BLaER1 treated with 17β-estradiol and CSF1 and Interleukin-3, amounts not matched to agents 10 nM and 100 nM (cell line): ENCODE data around the gene GTPBP3.
"Not testable (repeated sequence)": the region's sequence is repeated elsewhere in the genome, so short reads cannot be mapped to it uniquely, and the experiment has no call there.

Experiments used
- H3K27ac ChIP-seq, 11 experiments: shearing (Covaris generic); formaldehyde crosslinking; 2 replicates each; pipeline ENCODE4 v1.8.1; 2022
- H3K27me3 ChIP-seq, 11 experiments: shearing (Covaris generic); formaldehyde crosslinking; 2 replicates each; pipeline ENCODE4 v1.8.1; 2022
- H3K36me3 ChIP-seq, 11 experiments: shearing (Covaris generic); formaldehyde crosslinking; 2 replicates each; pipeline ENCODE4 v1.8.1; 2022
- H3K4me1 ChIP-seq, 10 experiments: shearing (Covaris generic); formaldehyde crosslinking; 2 replicates each; pipeline ENCODE4 v1.8.1; 2022
- H3K4me2 ChIP-seq, 11 experiments: shearing (Covaris generic); formaldehyde crosslinking; 2 replicates each; pipeline ENCODE4 v1.8.1; 2022
- H3K4me3 ChIP-seq, 10 experiments: shearing (Covaris generic); formaldehyde crosslinking; 2 replicates each; pipeline ENCODE4 v1.8.1; 2022
- H3K9ac ChIP-seq, 11 experiments: shearing (Covaris generic); formaldehyde crosslinking; 2 replicates each; pipeline ENCODE4 v1.8.1; 2022
- H3K9me3 ChIP-seq, 11 experiments: shearing (Covaris generic); formaldehyde crosslinking; replicated peaks in 1 of 11; 2 replicates each; pipeline ENCODE4 v1.8.1; 2022
- H4K20me1 ChIP-seq, 11 experiments: shearing (Covaris generic); formaldehyde crosslinking; 2 replicates each; pipeline ENCODE4 v1.8.1; 2022
- Cebpa-rat ChIP-seq, 11 experiments: shearing (Covaris generic); IDR thresholded peaks; 2 replicates each; pipeline ENCODE4 v1.8.1; 2022

GTPBP3 gene

DNA sequence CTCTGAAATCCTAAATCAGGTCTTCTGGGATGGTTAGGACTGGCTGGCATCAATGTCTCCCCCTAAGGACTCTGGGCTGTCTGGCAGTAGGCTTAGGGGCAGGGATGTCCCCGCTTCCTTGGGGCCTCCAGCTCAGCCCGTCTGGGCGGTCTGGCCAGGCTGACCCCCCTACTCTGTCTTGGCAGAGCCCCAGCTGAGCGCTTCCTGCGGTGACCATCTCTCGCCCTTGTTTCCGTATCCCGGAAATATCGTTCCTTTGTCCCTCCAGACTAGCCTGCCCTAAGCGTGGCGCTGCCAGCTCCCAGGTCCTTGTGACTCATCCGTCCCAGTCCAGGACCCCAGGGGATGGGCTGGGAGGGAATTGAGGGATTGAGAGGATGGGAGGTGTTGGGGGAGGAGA, 11.3 kb downstream of the GTPBP3 start:
- peak overlapping the region in 10 of 11 experiments; percentile 52 to 81 (median 70); a peak in 20 of 22 replicates for H3K27ac ChIP-seq
- peak overlapping the region in 10 of 11 experiments; percentile 8 to 65 (median 58); a peak in 14 of 22 replicates for H3K9ac ChIP-seq
- peaks cover 0 to 7% (median 0%) of the 10 kb centered on the region in 11 experiments; a peak in 5 of 22 replicates for H3K36me3 ChIP-seq
- no peaks in the 10 kb centered on the region for H3K9me3 ChIP-seq
- peak overlapping the region in 3 of 10 experiments; percentile 2 to 16 (median 8); a peak in 1 of 20 replicates for H3K4me3 ChIP-seq
- no peaks in the 10 kb centered on the region for H3K27me3 ChIP-seq
- TF ChIP-seq Cebpa-rat (IDR thresholded peaks at IDR 0.05), result no peak
- no peaks in the 10 kb centered on the region for H4K20me1 ChIP-seq
- peaks cover 66 to 89% (median 81%) of the 10 kb centered on the region in 10 experiments for H3K4me1 ChIP-seq
- H3K4me2 ChIP-seq, result peak overlapping the region; percentile 62 to 88 (median 82)

DNA sequence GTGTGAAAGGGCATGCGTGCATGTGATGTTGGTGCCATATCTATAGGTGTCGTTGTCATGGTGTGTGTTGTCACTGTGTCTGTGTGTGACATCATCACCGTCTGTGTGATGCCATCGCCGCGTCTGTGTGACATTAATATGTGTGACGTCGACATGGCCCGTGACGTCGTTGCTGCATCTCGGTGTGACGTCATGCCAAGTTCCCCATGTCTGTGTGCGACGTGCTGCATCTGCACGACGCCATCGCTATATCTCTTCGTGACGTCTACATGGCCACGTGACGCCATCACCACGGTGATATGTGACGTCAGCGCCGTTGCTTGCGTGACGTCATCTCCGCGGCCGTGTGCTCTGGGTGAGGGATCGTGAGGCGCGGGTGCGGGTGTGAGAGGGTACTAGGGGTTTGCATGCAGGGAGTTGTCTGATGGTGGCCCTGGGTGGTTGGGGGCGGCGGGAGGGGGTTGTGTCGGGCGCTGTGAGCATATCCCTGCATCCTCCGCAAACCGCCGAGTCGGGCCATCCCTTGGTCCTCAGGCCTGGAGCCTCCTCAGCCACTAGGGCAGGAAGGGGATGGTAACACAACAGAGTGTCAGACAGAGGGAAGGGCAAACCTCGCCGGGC, 14.6 kb downstream of the GTPBP3 start:
- peak overlapping the region in 3 of 11 experiments; percentile 30 to 48 (median 45); a peak in 2 of 22 replicates for H3K9ac ChIP-seq
- no peak overlapping the region for H3K4me3 ChIP-seq
- TF ChIP-seq Cebpa-rat (IDR thresholded peaks at IDR 0.05), result no peak
- H3K4me1 ChIP-seq, result peaks cover 62 to 79% (median 70%) of the 10 kb centered on the region in 10 experiments
- peak overlapping the region; percentile 59 to 88 (median 80) for H3K4me2 ChIP-seq
- no peaks in the 10 kb centered on the region for H3K27me3 ChIP-seq
- H4K20me1 ChIP-seq, result no peaks in the 10 kb centered on the region
- no peaks in the 10 kb centered on the region for H3K36me3 ChIP-seq
- no peaks in the 10 kb centered on the region for H3K9me3 ChIP-seq
- H3K27ac ChIP-seq, result peak overlapping the region in 9 of 11 experiments; percentile 33 to 68 (median 56); a peak in 16 of 22 replicates

DNA sequence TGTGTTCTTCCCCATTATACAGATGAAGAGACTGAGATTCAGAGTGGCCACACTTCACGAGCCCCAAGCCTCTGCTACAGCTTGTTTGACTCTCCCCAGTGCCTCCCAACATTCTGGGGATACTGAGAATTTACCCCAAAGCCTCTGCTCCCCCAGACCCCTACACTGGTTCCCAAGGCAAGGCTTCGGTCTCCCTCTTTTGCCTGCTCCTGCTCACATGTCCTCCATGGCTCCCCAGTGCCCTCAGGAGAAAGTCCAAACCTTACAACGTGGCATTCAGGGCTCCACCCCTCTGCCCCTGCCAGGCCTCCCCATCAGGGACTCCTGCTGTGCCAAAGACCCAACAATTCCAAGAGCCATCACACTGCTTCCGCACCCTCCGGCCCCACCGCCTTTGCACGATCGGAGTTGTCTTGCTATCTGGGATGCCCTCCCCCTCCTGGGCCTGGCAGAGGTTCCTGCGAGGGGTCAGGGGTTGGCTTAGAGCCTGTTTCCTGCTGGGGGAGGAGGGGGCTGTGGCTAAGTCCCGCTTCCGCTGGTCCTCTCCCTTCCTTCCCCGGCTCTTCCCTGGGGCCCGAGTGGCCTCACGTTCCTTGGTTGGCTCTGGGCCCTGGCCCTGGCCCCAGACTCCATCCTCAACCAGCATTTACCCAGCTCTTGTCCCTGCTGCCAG, 15.4 kb downstream of the GTPBP3 start:
- H3K9me3 ChIP-seq, result no peaks in the 10 kb centered on the region
- peaks cover 53 to 79% (median 62%) of the 10 kb centered on the region in 10 experiments for H3K4me1 ChIP-seq
- TF ChIP-seq Cebpa-rat (IDR thresholded peaks at IDR 0.05), result no peak
- H3K4me3 ChIP-seq, result 0 out of 20 replicates have a peak overlapping the region, but pooled peaks of 1 of the 10 experiments have one; percentile 24
- peak overlapping the region; percentile 45 to 85 (median 68) for H3K4me2 ChIP-seq
- no peaks in the 10 kb centered on the region for H3K36me3 ChIP-seq
- no peaks in the 10 kb centered on the region for H4K20me1 ChIP-seq
- peak overlapping the region in 7 of 11 experiments; percentile 8 to 48 (median 44); a peak in 11 of 22 replicates for H3K9ac ChIP-seq
- peak overlapping the region in 9 of 11 experiments; percentile 31 to 68 (median 56); a peak in 17 of 22 replicates for H3K27ac ChIP-seq
- H3K27me3 ChIP-seq, result no peaks in the 10 kb centered on the region

DNA sequence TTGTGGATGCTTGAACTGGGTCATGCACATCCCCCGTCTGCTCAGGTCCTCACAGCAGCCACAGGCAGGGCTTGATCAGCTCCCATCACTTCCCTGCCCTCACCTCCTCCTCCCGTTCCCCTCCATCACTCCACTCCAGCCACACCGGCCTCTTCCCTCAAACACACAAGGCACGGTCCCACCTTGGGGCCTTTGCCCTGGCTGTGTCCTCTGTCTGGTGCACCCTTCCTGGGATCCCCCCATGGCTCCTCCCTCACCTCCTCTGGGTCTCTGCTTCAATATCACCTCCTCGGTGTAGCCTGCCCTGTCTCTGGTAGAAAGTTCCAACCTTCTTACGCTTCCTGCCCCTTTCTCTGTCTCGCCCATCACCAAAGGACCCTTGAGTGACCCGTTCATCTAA, 16.0 kb downstream of the GTPBP3 start:
- Histone ChIP-seq H3K36me3 (no peaks in the 10 kb centered on the region), H3K27ac (peak overlapping the region in 9 of 11 experiments; percentile 31 to 68 (median 56); a peak in 16 of 22 replicates), H3K9me3 (no peaks in the 10 kb centered on the region), H3K9ac (peak overlapping the region in 5 of 11 experiments; percentile 8 to 44 (median 44); a peak in 7 of 22 replicates), H3K4me2 (peak overlapping the region; percentile 45 to 85 (median 68)), H3K4me3 (no peak overlapping the region), H4K20me1 (no peaks in the 10 kb centered on the region), H3K27me3 (no peaks in the 10 kb centered on the region), H3K4me1 (peaks cover 47 to 79% (median 55%) of the 10 kb centered on the region in 10 experiments)
- no peak for TF ChIP-seq Cebpa-rat (IDR thresholded peaks at IDR 0.05)

DNA sequence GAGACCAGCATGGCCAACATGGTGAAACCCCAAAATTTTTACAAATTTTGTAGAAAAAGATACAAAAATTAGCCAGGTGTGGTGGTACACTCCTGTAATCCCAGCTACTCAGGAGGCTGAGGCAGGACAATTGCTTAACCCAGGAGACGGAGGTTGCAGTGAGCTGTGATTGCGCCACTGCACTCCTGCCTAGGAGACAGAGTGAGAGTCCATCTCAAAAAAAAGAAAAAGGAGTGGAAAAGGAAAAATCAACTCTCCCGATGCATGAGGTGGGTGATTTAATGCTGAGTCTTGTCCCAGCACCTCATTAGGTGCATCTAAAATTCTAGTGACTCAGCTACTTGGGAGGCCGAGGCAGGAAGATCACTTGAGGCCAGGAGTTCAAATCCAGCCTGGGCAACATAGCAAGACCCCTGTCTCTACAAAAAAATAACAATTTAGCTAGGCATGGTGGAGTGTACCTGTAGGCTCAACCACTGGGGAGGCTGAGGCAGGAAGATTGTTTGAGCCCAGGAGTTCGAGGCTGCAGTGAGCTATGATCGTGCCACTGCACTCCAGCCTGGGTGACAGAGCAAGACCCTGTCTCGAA, 19.8 kb downstream of the GTPBP3 start:
- Histone ChIP-seq H3K27ac (0 out of 22 replicates have a peak overlapping the region, but pooled peaks of 1 of the 11 experiments have one; percentile 10), H3K9me3 (no peaks in the 10 kb centered on the region), H3K4me3 (no peak overlapping the region), H3K9ac (no peak overlapping the region), H3K27me3 (no peaks in the 10 kb centered on the region), H4K20me1 (no peaks in the 10 kb centered on the region), H3K36me3 (0 out of 22 replicates have a peak, but pooled peaks cover 0 to 6% (median 0%) of the 10 kb centered on the region in 11 experiments), H3K4me1 (peaks cover 13 to 45% (median 18%) of the 10 kb centered on the region in 10 experiments), H3K4me2 (no peak overlapping the region; a peak in 2 of 22 replicates)
- 0 out of 22 replicates have a peak, but pooled peaks of 1 of the 11 experiments have one; percentile 12 for TF ChIP-seq Cebpa-rat (IDR thresholded peaks at IDR 0.05)

DNA sequence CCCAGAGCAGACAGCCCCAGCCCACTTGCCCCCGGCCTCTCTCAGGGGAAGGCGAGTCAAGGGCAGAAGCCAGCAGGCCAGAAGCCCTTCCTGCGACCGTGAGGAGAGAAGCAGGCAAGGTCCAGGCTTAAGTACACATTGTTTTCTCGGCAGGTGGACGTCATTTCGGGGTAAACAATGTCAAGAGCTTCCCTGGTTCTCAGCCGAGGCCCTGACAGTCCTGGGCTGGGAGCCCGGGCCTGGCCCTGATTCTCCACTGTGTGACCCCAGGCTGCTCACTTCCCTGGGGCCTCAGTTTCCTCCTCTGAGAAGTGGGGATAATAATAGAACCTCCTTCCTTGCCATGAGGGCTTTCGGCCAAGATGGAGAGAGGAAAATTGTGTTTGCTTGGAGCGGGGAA, 20.4 kb downstream of the GTPBP3 start:
- Histone ChIP-seq H3K27me3 (no peaks in the 10 kb centered on the region), H3K27ac (0 out of 22 replicates have a peak overlapping the region, but pooled peaks of 1 of the 11 experiments have one; percentile 10)

DNA sequence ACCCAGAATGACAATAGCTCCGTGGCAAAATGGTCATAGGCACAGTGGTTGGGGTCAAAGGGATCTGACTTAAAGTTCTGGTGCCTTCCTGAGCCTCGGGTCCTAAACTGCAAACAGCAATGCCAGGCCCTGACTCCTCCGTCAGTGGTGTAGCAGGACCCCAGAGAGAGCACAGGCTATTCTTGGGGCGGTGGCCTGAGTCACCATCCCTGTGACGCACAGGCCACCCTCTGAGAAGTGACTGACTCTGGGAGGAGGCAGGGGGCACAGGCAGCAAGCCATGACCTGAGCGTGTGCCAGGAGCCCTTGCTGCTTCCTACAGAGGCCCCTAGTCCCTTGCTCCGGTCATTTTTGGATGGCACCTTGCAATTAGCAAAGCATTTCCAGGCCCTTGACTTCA, 21.0 kb downstream of the GTPBP3 start:
- Histone ChIP-seq H3K36me3 (0 out of 22 replicates have a peak, but pooled peaks cover 0 to 6% (median 0%) of the 10 kb centered on the region in 11 experiments), H3K27ac (no peak overlapping the region), H3K9me3 (no peaks in the 10 kb centered on the region), H3K27me3 (no peaks in the 10 kb centered on the region), H3K4me1 (peaks cover under 1 to 33% (median 6%) of the 10 kb centered on the region in 10 experiments), H3K9ac (no peak overlapping the region), H3K4me3 (no peak overlapping the region), H3K4me2 (peak overlapping the region in 3 of 11 experiments; percentile 1 to 29 (median 7); a peak in 1 of 22 replicates), H4K20me1 (no peaks in the 10 kb centered on the region)
- no peak for TF ChIP-seq Cebpa-rat (IDR thresholded peaks at IDR 0.05)

More for the DNA sequence above, 20.4 kb downstream of the GTPBP3 start:
- Histone ChIP-seq H3K36me3 (0 out of 22 replicates have a peak, but pooled peaks cover 0 to 6% (median 0%) of the 10 kb centered on the region in 11 experiments), H3K9me3 (no peaks in the 10 kb centered on the region), H3K4me3 (no peak overlapping the region), H3K4me1 (peaks cover 7 to 40% (median 13%) of the 10 kb centered on the region in 10 experiments), H3K9ac (no peak overlapping the region), H3K4me2 (no peak overlapping the region; a peak in 1 of 22 replicates), H4K20me1 (no peaks in the 10 kb centered on the region)
- TF ChIP-seq Cebpa-rat (IDR thresholded peaks at IDR 0.05), result no peak

DNA sequence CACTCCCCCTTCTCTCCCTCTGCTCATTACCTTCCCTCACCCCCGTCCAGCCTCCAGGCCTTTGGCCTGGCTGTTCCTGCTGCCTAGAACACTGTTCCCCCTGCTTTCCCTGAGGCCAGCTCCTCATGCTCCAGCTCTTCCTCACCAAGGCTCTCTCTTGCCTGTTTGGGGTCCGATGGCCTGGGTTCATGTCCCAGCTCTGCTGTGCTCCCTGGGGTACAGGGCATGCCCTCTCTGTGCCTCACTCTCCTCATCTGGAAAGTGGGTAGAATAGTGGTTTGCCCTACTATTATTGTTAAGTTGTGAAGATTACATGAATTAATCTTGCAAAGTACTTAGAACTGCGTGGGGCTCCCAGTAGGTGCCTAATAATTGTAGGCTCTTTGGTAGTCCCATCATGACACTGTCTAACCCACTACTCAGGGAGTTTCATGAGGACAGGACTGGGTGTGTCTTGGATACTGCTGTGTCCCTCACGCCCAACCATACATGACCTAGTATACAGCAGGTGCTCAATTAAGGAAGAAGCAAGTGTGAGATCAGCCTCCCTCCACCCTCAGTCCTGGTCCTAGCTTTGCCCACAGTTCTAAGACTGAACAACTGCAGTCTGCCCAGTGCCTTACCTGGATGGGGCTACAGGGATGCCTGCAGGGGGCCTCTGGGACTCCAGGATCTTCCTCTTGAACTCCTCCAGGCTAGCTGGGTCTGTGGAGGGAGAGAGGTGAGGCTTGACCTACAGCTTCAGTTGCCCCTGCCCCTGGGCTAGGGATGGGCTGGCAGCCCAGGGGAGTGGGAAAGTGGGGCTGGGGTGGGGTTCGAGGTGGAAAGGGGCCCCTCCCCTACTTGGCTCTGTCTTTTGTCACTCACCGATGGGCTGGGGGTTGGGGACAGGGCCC, 22.8 kb downstream of the GTPBP3 start:
- peaks cover 0 to 34% (median 2%) of the 10 kb centered on the region in 10 experiments; a peak in 7 of 20 replicates for H3K4me1 ChIP-seq
- TF ChIP-seq Cebpa-rat (IDR thresholded peaks at IDR 0.05), result no peak
- peaks cover 0 to 15% (median 0%) of the 10 kb centered on the region in 11 experiments; a peak in 6 of 22 replicates for H3K36me3 ChIP-seq
- H4K20me1 ChIP-seq, result no peaks in the 10 kb centered on the region
- H3K27me3 ChIP-seq, result no peaks in the 10 kb centered on the region
- no peak overlapping the region for H3K4me2 ChIP-seq
- no peak overlapping the region for H3K9ac ChIP-seq
- H3K4me3 ChIP-seq, result no peak overlapping the region
- H3K9me3 ChIP-seq, result peaks cover 0 to 7% (median 0%) of the 10 kb centered on the region in 11 experiments; a peak in 1 of 22 replicates
- no peak overlapping the region; a peak in 1 of 22 replicates for H3K27ac ChIP-seq

DNA sequence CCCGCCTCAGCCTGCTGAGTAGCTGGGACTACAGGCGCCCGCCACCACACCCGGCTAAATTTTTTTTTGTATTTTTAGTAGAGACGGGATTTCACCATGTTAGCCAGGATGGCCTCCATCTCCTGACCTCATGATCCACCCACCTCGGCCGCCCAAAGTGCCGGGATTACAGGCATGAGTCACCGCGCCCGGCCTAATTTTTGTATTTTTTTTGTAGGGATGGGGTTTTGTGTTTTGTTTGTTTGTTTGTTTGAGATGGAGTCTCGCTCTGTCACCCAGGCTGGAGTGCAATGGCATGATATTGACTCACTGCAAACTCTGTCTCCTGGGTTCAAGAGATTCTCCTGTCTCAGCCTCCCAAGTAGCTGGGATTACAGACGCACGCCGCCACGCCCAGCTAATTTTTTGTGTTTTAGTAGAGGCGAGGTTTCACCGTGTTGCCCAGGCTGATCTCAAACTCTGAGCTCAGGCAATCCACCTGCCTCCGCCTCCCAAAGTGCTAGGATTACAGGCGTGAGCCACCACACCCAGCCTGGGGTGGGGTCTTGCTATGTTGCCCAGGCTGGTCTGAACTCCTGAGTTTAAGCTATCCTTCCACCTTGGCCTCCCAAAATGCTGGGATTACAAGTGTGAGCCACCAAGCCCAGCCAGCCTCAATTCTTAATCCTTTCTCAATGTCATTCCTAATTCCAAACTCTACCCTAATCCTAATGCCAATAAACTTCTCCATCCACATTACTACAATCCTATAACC, 26.7 kb downstream of the GTPBP3 start:
- H3K27me3 ChIP-seq, H3K4me2 ChIP-seq, H3K4me3 ChIP-seq, H3K9ac ChIP-seq, H4K20me1 ChIP-seq, H3K9me3 ChIP-seq, H3K27ac ChIP-seq: not testable (repeated sequence)
- Histone ChIP-seq H3K4me1 (peaks cover 10 to 42% (median 28%) of the 10 kb centered on the region in 10 experiments), H3K36me3 (peaks cover 0 to 25% (median 0%) of the 10 kb centered on the region in 11 experiments; a peak in 7 of 22 replicates)
